H1 (cell line): Measurements from ENCODE around the gene EGR4. TPM values are rescaled to one million over a fixed set of nuclear protein-coding genes. Genes with fewer than 3 reads are reported as not detected.

Source experiments
- BRCA1 ChIP-seq: IDR thresholded peaks from 2 replicates; pipeline ENCODE4 v1.6.1; 2012; ENCODE audit warnings: low read depth, low read length, improper control_type of control experiment
- E2F6 ChIP-seq: IDR thresholded peaks from 2 replicates; pipeline ENCODE4 v1.6.1; 2012; ENCODE audit warnings: inconsistent platforms
- RNF2 ChIP-seq: fragments of 200-900, 300-1000 bp; sonication (generic); IDR thresholded peaks from 2 replicates; pipeline ENCODE4 v1.7.1; 2016; ENCODE audit warnings: borderline replicate concordance, low read depth, mild to moderate bottlenecking, antibody characterized with exemption, low read length; ENCODE audit not compliant: poor library complexity, severe bottlenecking; ENCODE audit errors: missing control alignments
- SP1 ChIP-seq: IDR thresholded peaks from 2 replicates; pipeline ENCODE4 v1.6.1; 2011; ENCODE audit warnings: low read depth, low read length
- SRF ChIP-seq: IDR thresholded peaks from 2 replicates; pipeline ENCODE4 v1.6.1; 2011; ENCODE audit warnings: mild to moderate bottlenecking, low read depth, low read length, moderate library complexity
- TCF12 ChIP-seq: IDR thresholded peaks from 2 replicates; pipeline ENCODE4 v1.6.1; 2011; ENCODE audit warnings: low read depth, mild to moderate bottlenecking, low read length
- TEAD4 ChIP-seq: IDR thresholded peaks from 2 replicates; pipeline ENCODE4 v1.6.1; 2012; ENCODE audit warnings: low read depth, low read length, inconsistent platforms, mixed read lengths
- ZNF274 ChIP-seq: IDR thresholded peaks from 2 replicates; pipeline ENCODE4 v1.7.0; 2012; ENCODE audit warnings: low read length, borderline replicate concordance; ENCODE audit errors: extremely low read depth
- polyA plus RNA-seq, 7 experiments: library from polyadenylated mRNA; depleted of rRNA in 3 of 7; stranded (reverse) in 5 of 7; unstranded in 2 of 7; fragments of >200 nt in 5 of 7; fragments of 200-250 nt in 2 of 7; gene quantifications; 1 replicate in 5 of 7; 2 replicates in 1 of 7; 4 replicates in 1 of 7; pipeline versions ENCODE4 v1.2.1 to v1.2.3, GENCODE V29; 2011 to 2013; ENCODE audit warnings: missing spikeins in 2 of 7, mixed read lengths in 2 of 7
- total RNA-seq: library from RNA; stranded (reverse); fragmentation: NEBNext Ultra II Directional; extraction: Animal tissue kit (Norgen Biotek cat#: 25700); gene quantifications from 2 replicates; pipeline ENCODE4 v1.2.1, GENCODE V29; 2021
- TF ChIP-seq, protein P1 (sequence below): IDR thresholded peaks from 2 replicates; pipeline ENCODE4 v1.6.1; 2012; ENCODE audit warnings: low read length, inconsistent platforms

The EGR4 gene
- total and polyA plus RNA-seq, 2 of the 8 experiments (the other 6 are each of a cell fraction or from before 2014, with no cell fraction given), result 0.20 TPM; not detected in 1

DNA sequence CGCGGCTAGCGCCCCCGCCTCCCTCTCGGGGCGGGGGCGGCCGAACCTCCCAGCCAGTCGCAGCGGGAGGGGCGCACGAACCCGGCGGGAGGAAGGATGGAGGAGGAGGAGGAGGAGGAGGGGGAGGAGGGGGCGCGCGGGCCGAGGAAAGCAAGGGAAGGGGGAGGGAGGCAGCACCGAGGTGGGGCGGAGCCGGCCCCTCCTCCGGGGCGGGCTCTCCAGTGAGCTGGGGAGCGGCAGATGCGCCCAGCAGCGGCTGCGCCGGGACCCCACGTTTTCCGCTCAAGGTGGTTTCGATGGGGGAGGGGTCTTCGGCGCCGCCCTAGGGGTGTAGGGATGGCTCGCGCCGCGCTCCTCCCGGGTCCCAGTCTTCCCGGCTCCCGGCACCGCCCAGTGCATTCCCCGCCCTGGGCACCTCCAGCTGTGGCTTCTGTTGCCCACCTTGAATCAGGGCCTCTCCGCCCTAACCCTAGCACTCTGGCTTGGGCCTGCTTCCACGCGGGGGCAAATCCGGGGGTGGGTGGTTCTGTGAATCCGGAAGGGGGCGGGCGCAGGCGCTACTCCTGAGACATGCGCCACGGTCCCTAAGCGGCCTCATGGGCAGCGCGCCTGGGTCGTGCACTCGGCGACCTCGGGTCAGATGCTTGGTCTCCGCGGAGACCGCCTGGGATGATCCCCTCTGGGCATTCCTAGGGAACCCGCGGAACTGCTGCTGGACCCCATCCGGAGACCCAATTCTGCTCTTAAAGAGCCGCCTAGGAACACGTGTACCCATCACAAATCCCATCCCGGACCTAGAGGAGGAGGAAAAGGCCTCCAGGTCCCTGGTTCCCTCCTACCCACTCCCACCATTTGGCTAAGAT lies 8.8 kb downstream of the EGR4 start, which contains the start of gene FBXO41 (continued):
- TF ChIP-seq SP1, result peak; percentile 35; the same call in 1 of the 2 replicates
- TF ChIP-seq TEAD4, result 0 out of 2 replicates have a peak, but pooled peaks have one; percentile 13
- TF ChIP-seq SRF, result no peak
- TF ChIP-seq, protein P1, sequence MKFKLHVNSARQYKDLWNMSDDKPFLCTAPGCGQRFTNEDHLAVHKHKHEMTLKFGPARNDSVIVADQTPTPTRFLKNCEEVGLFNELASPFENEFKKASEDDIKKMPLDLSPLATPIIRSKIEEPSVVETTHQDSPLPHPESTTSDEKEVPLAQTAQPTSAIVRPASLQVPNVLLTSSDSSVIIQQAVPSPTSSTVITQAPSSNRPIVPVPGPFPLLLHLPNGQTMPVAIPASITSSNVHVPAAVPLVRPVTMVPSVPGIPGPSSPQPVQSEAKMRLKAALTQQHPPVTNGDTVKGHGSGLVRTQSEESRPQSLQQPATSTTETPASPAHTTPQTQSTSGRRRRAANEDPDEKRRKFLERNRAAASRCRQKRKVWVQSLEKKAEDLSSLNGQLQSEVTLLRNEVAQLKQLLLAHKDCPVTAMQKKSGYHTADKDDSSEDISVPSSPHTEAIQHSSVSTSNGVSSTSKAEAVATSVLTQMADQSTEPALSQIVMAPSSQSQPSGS, result no peak
- TF ChIP-seq TCF12, result peak; percentile 69; the same call in 1 of the 2 replicates
- peak; percentile 54; the same call in 1 of the 2 replicates for TF ChIP-seq E2F6
- TF ChIP-seq RNF2, result no peak
- no peak for TF ChIP-seq BRCA1
- TF ChIP-seq ZNF274, result no peak
